ENCODE measurements around the gene C1QTNF12. TPM values are rescaled to one million over a fixed set of nuclear protein-coding genes. Genes with fewer than 3 reads are reported as not detected.

C1QTNF12 gene
- total RNA-seq, 1 donor from 2014 or later: 1.7 TPM

- Mint-ChIP-seq H3K9me3 (ENCODE audit: low read depth) (no peaks in the 10 kb centered on the region), H3K27ac (no peak overlapping the region), H3K4me3 (ENCODE audit: low read depth) (no peak overlapping the region), H3K27me3 (no peaks in the 10 kb centered on the region), H3K36me3 (ENCODE audit: insufficient read depth) (no peaks in the 10 kb centered on the region), H3K4me1 (ENCODE audit: low read depth) (no peaks in the 10 kb centered on the region)
- TF ChIP-seq, protein P1, sequence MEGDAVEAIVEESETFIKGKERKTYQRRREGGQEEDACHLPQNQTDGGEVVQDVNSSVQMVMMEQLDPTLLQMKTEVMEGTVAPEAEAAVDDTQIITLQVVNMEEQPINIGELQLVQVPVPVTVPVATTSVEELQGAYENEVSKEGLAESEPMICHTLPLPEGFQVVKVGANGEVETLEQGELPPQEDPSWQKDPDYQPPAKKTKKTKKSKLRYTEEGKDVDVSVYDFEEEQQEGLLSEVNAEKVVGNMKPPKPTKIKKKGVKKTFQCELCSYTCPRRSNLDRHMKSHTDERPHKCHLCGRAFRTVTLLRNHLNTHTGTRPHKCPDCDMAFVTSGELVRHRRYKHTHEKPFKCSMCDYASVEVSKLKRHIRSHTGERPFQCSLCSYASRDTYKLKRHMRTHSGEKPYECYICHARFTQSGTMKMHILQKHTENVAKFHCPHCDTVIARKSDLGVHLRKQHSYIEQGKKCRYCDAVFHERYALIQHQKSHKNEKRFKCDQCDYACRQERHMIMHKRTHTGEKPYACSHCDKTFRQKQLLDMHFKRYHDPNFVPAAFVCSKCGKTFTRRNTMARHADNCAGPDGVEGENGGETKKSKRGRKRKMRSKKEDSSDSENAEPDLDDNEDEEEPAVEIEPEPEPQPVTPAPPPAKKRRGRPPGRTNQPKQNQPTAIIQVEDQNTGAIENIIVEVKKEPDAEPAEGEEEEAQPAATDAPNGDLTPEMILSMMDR (IDR thresholded peaks at IDR 0.05; ENCODE audit: unreplicated experiment): no peak
- DNase-seq (ENCODE audit: low spot score, unreplicated experiment): no peak
Measured at GRCh38 chr1:1287288-1288110, 41.0 kb upstream of the C1QTNF12 start.

DNA sequence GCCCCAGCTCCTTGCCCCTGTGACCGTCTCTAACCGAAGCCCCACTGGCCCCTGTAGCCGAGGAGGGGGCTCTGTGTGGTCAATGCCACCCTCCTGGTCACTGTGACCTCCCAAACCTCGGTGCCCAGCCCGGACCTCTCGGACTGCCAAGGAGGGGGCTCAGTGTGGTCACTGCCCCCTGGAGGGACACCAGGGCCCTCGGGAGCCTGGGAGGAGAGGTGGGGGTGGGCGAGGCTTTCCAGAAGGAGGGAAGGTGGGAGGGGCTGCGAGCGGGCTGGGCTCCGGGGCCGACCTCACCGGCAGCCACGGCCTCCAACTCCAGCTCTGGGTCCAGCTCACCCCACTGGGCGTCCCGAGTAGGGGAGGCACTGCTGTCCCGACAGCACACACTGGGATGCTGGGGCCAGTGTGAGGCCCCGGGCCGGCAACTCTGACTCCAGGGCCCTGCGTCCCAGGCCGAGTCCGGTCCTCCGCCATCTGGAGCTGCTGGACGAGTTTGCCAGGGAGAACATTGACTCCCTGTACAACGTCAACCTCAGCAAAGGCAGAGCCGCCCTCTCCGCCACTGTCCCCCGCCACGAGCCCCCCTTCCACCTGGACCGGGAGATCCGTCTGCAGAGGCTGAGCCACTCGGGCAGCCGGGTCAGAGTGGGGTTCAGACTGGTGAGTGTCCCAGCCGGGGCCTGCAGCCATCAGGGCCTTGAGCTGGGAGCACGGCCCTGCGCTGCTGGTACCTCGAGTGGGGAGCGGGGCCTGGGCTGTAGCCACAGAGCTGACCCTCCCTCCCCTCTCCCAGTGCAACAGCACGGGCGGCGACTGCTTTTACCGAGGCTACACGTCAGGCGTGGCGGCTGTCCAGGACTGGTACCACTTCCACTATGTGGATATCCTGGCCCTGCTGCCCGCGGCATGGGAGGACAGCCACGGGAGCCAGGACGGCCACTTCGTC lies 40.1 kb upstream of the C1QTNF12 start:
- Mint-ChIP-seq H3K4me1 (ENCODE audit: low read depth) (no peaks in the 10 kb centered on the region), H3K27me3 (no peaks in the 10 kb centered on the region), H3K9me3 (ENCODE audit: low read depth) (no peaks in the 10 kb centered on the region), H3K4me3 (ENCODE audit: low read depth) (no peak overlapping the region), H3K27ac (no peak overlapping the region), H3K36me3 (ENCODE audit: insufficient read depth) (no peaks in the 10 kb centered on the region)
- DNase-seq (ENCODE audit: low spot score, unreplicated experiment): no peak
- TF ChIP-seq, protein P1 (IDR thresholded peaks at IDR 0.05; ENCODE audit: unreplicated experiment): no peak

- Mint-ChIP-seq H3K36me3 (ENCODE audit: insufficient read depth) (no peaks in the 10 kb centered on the region), H3K27me3 (no peaks in the 10 kb centered on the region), H3K4me1 (ENCODE audit: low read depth) (no peaks in the 10 kb centered on the region), H3K27ac (no peak overlapping the region), H3K4me3 (ENCODE audit: low read depth) (no peak overlapping the region), H3K9me3 (ENCODE audit: low read depth) (no peaks in the 10 kb centered on the region)
- DNase-seq (ENCODE audit: low spot score, unreplicated experiment): no peak
- TF ChIP-seq, protein P1 (IDR thresholded peaks at IDR 0.05; ENCODE audit: unreplicated experiment): no peak
Measured at GRCh38 chr1:1285611-1286311, 39.2 kb upstream of the C1QTNF12 start.

- Mint-ChIP-seq H3K27ac (no peak overlapping the region), H3K27me3 (no peaks in the 10 kb centered on the region), H3K4me1 (ENCODE audit: low read depth) (no peaks in the 10 kb centered on the region), H3K36me3 (ENCODE audit: insufficient read depth) (no peaks in the 10 kb centered on the region), H3K4me3 (ENCODE audit: low read depth) (no peak overlapping the region), H3K9me3 (ENCODE audit: low read depth) (no peaks in the 10 kb centered on the region)
- DNase-seq (ENCODE audit: low spot score, unreplicated experiment): no peak
- TF ChIP-seq, protein P1 (IDR thresholded peaks at IDR 0.05; ENCODE audit: unreplicated experiment): no peak
Measured at GRCh38 chr1:1285102-1285571, 38.6 kb upstream of the C1QTNF12 start.

All from progenitor cell of endocrine pancreas (in vitro differentiated cells).